Spleen (tissue), 7 donors: Measurements from ENCODE around the gene SCUBE1.

Experiments
- CTCF ChIP-seq, 11 experiments: fragments of 200-600 bp in 7 of 11; fragments of 450-650 bp in 4 of 11; sonication (generic) in 4 of 11; IDR thresholded peaks in 8 of 11; conservative IDR thresholded peaks in 3 of 11; 1 replicate in 7 of 11; 2 replicates in 4 of 11; pipeline versions ENCODE4 v1.4.0 to v1.8.0; 2016 to 2021; ENCODE audit warnings: antibody characterized with exemption in 11 of 11, inconsistent platforms in 4 of 11, mild to moderate bottlenecking in 1 of 11
- POLR2A ChIP-seq, 3 donors: fragments of 450-650 bp; IDR thresholded peaks; one replicate each; pipeline ENCODE4 v1.5.1; 2017; ENCODE audit warnings: antibody characterized with exemption in 3 of 3, mild to moderate bottlenecking in 1 of 3
- POLR2AphosphoS5 ChIP-seq, 3 donors: sonication (generic); formaldehyde crosslinking; IDR thresholded peaks; one replicate each; pipeline ENCODE4 v1.5.1; 2017; ENCODE audit warnings: antibody characterized with exemption in 3 of 3
- donor health status: DM: no; HTN: no; CAD: no; lungs with moderate emphysema.
- donor health status: DM: no; HTN: no; CAD: no.
- donor health status: DM: no; HTN: no; CAD: no.

GRCh38 chr22:43217285-43218030, 125.7 kb downstream of the SCUBE1 start:
- TF ChIP-seq POLR2AphosphoS5 (IDR thresholded peaks at IDR 0.05) (no peak), CTCF (IDR thresholded peaks at IDR 0.05 in 8 of 11, conservative IDR thresholded peaks at IDR 0.05 in 3 of 11) (no peak), POLR2A (IDR thresholded peaks at IDR 0.05) (no peak)
